BLaER1 (cell line): ENCODE data around the gene CPEB1.
A peak's percentile ranks its signal among the peaks of the same experiment; 100 is the strongest.
"Not testable (repeated sequence)": the region's sequence is repeated elsewhere in the genome, so short reads cannot be mapped to it uniquely, and the experiment has no call there.

Experiments
- H3K27ac ChIP-seq: shearing (Covaris generic); formaldehyde crosslinking; 2 replicates; pipeline ENCODE4 v1.8.1; 2022
- H3K27me3 ChIP-seq: shearing (Covaris generic); formaldehyde crosslinking; 2 replicates; pipeline ENCODE4 v1.8.1; 2022
- H3K36me3 ChIP-seq: shearing (Covaris generic); formaldehyde crosslinking; 2 replicates; pipeline ENCODE4 v1.8.1; 2022
- H3K4me1 ChIP-seq: shearing (Covaris generic); formaldehyde crosslinking; 2 replicates; pipeline ENCODE4 v1.8.1; 2022
- H3K4me2 ChIP-seq: shearing (Covaris generic); formaldehyde crosslinking; 2 replicates; pipeline ENCODE4 v1.8.1; 2022
- H3K4me3 ChIP-seq: shearing (Covaris generic); formaldehyde crosslinking; 2 replicates; pipeline ENCODE4 v1.8.1; 2022
- H3K9ac ChIP-seq: shearing (Covaris generic); formaldehyde crosslinking; 2 replicates; pipeline ENCODE4 v1.8.1; 2022
- H3K9me3 ChIP-seq: shearing (Covaris generic); formaldehyde crosslinking; 2 replicates; pipeline ENCODE4 v1.8.1; 2022
- H4K20me1 ChIP-seq: shearing (Covaris generic); formaldehyde crosslinking; 2 replicates; pipeline ENCODE4 v1.8.1; 2022
- Cebpa-rat ChIP-seq: shearing (Covaris generic); IDR thresholded peaks from 2 replicates; pipeline ENCODE4 v1.8.1; 2022

Gene CPEB1

DNA sequence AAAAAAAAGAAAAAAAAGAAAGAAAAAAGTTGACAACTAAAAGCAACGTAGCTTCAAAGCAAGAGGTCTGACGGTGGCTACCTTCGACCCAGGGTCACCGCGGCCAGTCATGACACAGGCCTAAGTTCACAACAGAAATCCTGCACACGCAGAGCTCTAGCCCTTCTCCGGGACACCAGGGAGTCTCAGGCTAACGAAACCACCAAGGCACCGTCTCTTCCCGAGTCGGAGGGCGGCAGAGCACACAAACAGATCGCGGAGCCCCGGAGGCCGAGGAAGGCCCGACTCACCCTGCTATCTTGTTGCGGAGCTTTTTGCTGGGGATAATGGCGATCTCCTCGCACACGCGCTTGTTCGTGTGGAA is 107.5 kb downstream of the CPEB1 start:
- no peak for TF ChIP-seq Cebpa-rat
- H3K36me3 ChIP-seq = peaks cover 43% of the 10 kb centered on the region
- H3K9me3 ChIP-seq = no peaks in the 10 kb centered on the region
- H3K4me3 ChIP-seq = peak overlapping the region; percentile 99
- peaks cover 54% of the 10 kb centered on the region for H4K20me1 ChIP-seq
- peak overlapping the region; percentile 99 for H3K27ac ChIP-seq
- peak overlapping the region; percentile 100 for H3K9ac ChIP-seq
- peak overlapping the region; percentile 83 for H3K4me2 ChIP-seq
- H3K27me3 ChIP-seq = no peaks in the 10 kb centered on the region
- peaks cover 41% of the 10 kb centered on the region for H3K4me1 ChIP-seq

DNA sequence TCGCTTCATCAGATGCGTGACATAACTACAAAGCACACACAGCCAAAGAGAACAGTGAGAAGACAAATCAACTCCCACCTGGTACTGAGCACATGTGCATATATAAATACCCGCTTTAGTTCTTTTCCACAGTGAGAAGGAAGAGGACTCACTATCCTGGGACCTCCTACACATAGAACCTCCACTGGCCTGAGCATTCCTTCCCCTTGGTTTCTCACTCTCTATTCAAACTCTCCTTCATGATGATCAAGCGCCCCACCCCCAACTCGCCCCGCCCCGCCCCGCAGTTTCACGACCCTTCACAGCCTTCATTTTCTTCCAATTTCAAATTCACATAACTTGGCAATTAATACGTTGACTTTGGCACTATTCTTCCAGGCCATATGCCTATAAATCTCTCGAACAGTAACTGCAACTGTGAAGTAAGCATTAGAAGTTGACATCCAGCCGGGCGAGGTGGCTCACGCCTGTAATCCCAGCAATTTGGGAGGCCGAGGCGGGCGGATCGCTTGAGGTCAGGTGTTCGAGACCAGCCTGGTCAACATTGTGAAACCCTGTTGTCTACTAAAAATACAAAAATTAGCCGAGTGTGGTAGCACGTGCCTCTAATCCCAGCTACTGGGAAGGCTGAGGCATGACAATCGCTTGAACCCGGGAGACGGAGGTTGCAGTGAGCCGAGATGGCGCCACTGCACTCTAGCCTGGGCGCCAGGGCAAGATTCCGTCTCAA is 108.0 kb downstream of the CPEB1 start:
- H3K9ac ChIP-seq = peak overlapping the region; percentile 100
- H3K9me3 ChIP-seq = no peaks in the 10 kb centered on the region
- H4K20me1 ChIP-seq = peaks cover 60% of the 10 kb centered on the region
- peaks cover 48% of the 10 kb centered on the region for H3K36me3 ChIP-seq
- TF ChIP-seq Cebpa-rat = no peak
- peak overlapping the region; percentile 99 for H3K27ac ChIP-seq
- peak overlapping the region; percentile 99 for H3K4me3 ChIP-seq
- no peaks in the 10 kb centered on the region for H3K27me3 ChIP-seq
- H3K4me1 ChIP-seq = peaks cover 41% of the 10 kb centered on the region
- peak overlapping the region; percentile 83 for H3K4me2 ChIP-seq

DNA sequence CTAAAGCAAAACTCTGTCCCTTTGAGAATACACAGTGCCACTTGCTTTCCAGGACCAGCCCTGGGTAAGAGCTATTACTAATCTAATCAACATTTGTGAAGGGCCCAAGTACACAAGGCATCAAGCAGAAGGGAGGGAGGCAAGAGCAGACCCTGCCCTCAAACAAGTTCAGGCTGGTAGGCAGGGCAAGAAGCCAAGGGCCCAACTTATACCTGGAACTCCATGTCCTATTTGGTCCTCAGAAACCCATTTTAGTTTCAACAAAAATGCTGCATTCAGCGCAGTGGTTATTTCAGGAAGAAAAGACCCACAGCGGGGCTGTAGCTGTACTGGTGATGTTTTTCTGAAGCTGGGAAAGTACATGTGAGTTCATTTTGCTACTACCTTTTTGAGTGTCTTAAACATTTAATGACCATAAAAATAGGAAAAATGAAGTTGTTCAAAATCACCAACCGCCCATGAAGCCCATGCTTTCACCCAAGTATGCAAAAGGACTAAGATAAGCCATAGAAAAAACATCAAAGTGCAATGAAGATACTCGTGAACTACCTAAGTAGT is 109.7 kb downstream of the CPEB1 start:
- H3K4me2 ChIP-seq = peak overlapping the region; percentile 83
- H3K4me1 ChIP-seq = peaks cover 41% of the 10 kb centered on the region
- H3K9me3 ChIP-seq = no peaks in the 10 kb centered on the region
- H3K9ac ChIP-seq = peak overlapping the region; percentile 100; the same call in 1 of the 2 replicates
- H3K4me3 ChIP-seq = peak overlapping the region; percentile 99; the same call in 1 of the 2 replicates
- TF ChIP-seq Cebpa-rat = no peak
- no peak overlapping the region for H3K27ac ChIP-seq
- no peaks in the 10 kb centered on the region for H3K27me3 ChIP-seq
- H4K20me1 ChIP-seq = peaks cover 76% of the 10 kb centered on the region
- peaks cover 65% of the 10 kb centered on the region for H3K36me3 ChIP-seq

DNA sequence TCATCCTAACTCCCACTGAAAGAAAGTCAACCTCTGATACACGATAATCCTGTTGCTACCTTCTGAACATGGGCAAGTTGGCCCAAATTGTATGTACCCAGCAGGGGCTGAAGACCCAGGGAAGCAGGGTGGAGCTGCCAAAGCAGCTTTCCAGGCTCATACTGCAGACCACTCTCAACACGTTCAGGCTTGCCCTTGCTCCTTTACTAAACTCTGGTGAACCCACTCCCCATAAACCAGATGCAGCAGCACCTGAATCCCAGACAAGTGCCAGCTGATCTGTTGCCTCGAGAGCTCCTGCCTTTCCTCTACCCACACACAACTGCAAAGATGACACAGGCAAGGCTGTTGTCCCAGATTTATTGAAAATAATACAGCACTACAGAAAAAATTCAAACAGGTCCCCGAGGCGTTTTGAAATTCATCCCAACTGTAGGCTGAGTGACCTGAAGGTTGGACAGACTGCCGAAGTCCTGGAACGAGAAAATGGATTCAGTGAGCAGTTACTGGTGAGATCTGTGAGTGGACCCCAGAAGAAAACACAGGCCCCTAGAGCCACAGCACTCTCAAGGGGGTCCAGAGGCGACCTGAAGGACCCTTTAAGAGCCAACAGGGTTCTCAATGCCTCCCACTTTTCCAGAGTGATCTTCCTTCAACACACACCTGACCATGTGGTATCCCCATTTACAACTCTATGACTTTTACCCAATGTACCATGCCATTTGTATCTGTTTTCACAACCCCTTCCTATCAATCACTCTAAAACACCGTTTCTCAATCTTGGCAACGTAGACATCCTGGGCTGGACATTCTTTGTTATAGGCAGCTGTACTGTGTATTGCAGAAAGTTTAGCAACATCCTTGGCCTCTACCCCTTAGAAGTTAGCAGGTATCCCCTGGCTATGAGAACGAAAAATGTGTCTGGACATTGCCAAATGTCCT is 110.5 kb downstream of the CPEB1 start:
- Histone ChIP-seq H3K9ac (peak overlapping the region; percentile 100; the same call in 1 of the 2 replicates), H3K4me2 (peak overlapping the region; percentile 83), H3K27ac (peak overlapping the region; percentile 30; the same call in 1 of the 2 replicates), H3K9me3 (no peaks in the 10 kb centered on the region), H3K4me3 (no peak overlapping the region), H3K4me1 (peaks cover 45% of the 10 kb centered on the region), H3K27me3 (no peaks in the 10 kb centered on the region), H3K36me3 (peaks cover 70% of the 10 kb centered on the region), H4K20me1 (peaks cover 84% of the 10 kb centered on the region)
- no peak for TF ChIP-seq Cebpa-rat

DNA sequence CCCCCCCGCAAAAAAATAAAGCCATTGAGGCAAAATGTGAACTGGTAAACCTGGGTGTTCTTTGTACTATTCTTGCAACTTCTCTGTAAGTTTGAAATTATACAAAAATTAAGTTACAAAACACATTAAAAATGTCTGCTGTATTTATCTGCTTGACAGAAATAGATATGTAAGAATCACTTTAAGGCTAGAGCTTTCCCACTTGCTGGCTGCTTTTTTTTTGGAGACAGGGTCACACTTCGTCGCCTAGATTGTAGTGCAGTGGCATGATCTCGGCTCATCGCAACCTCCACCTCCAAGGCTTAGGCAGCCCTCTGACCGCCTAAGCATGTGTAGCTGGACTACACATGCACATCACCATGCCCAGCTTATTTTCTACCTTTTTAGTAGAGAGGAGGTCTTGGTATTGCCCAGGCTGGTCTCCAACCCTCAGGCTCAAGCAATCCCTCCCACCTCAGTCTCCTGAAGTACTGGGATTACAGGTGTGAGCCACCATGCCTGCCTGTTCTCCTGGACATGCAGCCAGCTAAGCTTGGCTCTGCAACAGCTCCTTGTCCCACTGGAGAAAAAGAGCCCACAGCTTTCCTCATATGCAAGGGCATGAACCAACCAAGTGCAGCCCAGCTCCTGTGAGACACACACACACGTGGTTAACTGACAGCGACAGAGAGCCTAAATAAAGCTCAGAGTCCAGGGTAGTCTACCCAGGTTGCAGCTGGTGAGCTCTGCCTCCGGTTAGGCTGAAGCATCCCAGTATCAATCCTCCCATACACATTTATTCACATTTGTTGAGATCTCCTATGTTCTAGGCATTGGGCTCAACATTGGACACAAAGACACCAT is 111.4 kb downstream of the CPEB1 start:
- H3K4me2 ChIP-seq = peak overlapping the region; percentile 83
- no peak overlapping the region for H3K27ac ChIP-seq
- TF ChIP-seq Cebpa-rat = no peak

DNA sequence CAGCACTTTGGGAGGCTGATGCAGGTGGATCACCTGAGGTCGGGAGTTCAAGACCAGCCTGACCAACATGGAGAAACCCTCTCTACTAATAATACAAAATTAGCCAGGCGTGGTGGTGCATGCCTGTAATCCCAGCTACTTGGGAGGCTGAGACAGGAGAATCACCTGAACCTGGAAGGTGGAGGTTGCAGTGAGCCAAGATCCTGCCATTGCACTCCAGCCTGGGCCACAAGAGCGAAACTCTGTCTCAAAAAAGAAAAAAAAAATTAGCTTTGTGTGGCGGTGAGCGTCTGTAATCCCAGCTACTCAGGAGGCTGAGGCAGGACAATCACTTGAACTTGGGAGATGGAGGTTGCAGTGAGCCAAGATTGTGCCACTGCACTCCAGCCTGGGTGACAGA is 112.0 kb downstream of the CPEB1 start:
- H3K4me1 ChIP-seq = peaks cover 50% of the 10 kb centered on the region

More for the DNA sequence above, 111.4 kb downstream of the CPEB1 start:
- Histone ChIP-seq H3K36me3 (peaks cover 70% of the 10 kb centered on the region), H3K9me3 (no peaks in the 10 kb centered on the region), H3K27me3 (no peaks in the 10 kb centered on the region), H3K9ac (peak overlapping the region; percentile 38; the same call in 1 of the 2 replicates), H3K4me1 (peaks cover 47% of the 10 kb centered on the region), H3K4me3 (no peak overlapping the region), H4K20me1 (peaks cover 85% of the 10 kb centered on the region)

DNA sequence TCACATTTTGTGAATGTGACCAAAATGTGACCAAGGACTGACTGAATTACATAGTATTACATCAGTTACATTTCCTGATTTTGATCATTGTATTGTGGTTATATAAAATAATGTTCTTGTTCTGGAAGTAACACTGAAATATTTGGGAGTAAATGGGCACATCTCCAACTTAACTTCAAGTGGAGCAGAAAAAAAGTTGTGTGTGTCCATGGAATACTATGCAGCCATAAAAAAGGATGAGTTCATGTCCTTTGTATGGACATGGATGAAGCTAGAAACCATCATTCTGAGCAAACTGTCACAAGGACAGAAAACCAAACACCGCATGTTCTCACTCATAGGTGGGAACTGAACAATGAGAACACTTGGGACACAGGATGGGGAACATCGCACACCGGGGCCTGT is 112.7 kb downstream of the CPEB1 start:
- H3K4me3 ChIP-seq, H3K9me3 ChIP-seq, H3K9ac ChIP-seq, H3K4me2 ChIP-seq, H3K27ac ChIP-seq, H3K27me3 ChIP-seq: not testable (repeated sequence)
- Histone ChIP-seq H3K36me3 (peaks cover 70% of the 10 kb centered on the region), H3K4me1 (peaks cover 50% of the 10 kb centered on the region), H4K20me1 (peaks cover 78% of the 10 kb centered on the region)

More for the DNA sequence above, 112.0 kb downstream of the CPEB1 start:
- H3K27ac ChIP-seq, H3K9me3 ChIP-seq, H3K4me2 ChIP-seq, H3K4me3 ChIP-seq, H3K27me3 ChIP-seq, H3K9ac ChIP-seq: not testable (repeated sequence)
- Histone ChIP-seq H4K20me1 (peaks cover 85% of the 10 kb centered on the region), H3K36me3 (peaks cover 70% of the 10 kb centered on the region)

DNA sequence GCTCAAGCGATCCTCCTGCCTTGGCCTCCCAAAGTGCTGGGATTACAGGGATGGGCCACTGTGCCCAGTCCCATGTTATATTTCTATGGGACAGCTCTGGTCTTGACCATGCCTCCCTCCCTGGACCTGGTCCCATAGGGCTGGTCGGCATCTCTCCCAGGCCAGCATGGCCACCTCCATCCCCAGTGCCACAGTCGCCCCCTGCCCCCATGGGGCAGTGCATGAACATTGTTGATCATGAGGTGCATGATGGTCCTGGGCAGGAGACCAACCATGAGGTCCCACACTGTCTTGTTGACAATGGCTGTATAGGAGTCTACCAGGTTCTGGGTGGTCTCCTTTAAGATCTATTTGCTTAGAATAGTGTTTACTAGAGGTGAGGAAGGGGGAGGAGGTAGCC is 113.4 kb downstream of the CPEB1 start:
- Histone ChIP-seq H3K27ac (no peak overlapping the region), H3K27me3 (no peaks in the 10 kb centered on the region), H3K9ac (no peak overlapping the region), H3K4me2 (no peak overlapping the region), H4K20me1 (peaks cover 71% of the 10 kb centered on the region), H3K4me1 (peaks cover 48% of the 10 kb centered on the region), H3K4me3 (no peak overlapping the region), H3K36me3 (peaks cover 69% of the 10 kb centered on the region), H3K9me3 (no peaks in the 10 kb centered on the region)
- no peak for TF ChIP-seq Cebpa-rat

DNA sequence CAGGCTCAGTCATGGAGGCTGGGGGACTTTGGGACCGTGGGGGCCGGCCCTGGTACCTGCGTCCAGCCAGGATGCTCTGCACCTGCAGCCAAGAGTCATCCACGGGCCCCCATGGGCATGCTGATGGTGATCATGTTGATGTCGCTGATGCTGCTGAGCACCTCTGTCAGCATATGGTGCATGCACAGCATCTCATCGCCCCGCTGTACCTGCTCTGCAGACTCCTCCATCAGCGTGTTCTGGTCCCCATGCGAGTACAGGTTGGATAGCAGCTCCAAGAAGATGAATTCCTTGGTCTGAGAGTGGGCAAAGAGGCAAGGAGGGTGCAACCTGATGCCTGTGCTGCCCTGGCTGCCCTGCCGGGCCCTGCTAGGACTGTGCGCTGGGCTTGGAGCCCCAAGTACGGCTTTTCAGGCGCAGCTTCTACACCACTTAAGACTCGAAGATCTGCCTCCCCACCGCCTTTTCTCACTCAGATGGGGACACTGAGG is 114.1 kb downstream of the CPEB1 start:
- no peak for TF ChIP-seq Cebpa-rat
- H3K9ac ChIP-seq = no peak overlapping the region
- H3K36me3 ChIP-seq = peaks cover 61% of the 10 kb centered on the region
- H3K9me3 ChIP-seq = no peaks in the 10 kb centered on the region
- H3K27ac ChIP-seq = no peak overlapping the region
- H4K20me1 ChIP-seq = peaks cover 64% of the 10 kb centered on the region
- no peaks in the 10 kb centered on the region for H3K27me3 ChIP-seq
- no peak overlapping the region for H3K4me2 ChIP-seq
- H3K4me1 ChIP-seq = peaks cover 40% of the 10 kb centered on the region
- no peak overlapping the region for H3K4me3 ChIP-seq
